LNCaP clone FGC (cell line): ENCODE data around the gene ARHGAP23.

Experiments
- DNase-seq: peaks from one replicate; pipeline ENCODE4 v3.0.0-alpha.2; 2011; ENCODE audit warnings: low read depth
- H3K4me3 ChIP-seq: 2 replicates; pipeline ENCODE4 v1.5.1; 2011; ENCODE audit warnings: mild to moderate bottlenecking, low read depth, low read length, control low read depth
- TF ChIP-seq, protein P1 (sequence below): IDR thresholded peaks from 2 replicates; pipeline ENCODE4 v1.5.1; 2012; ENCODE audit warnings: mild to moderate bottlenecking; ENCODE audit not compliant: control insufficient read depth, insufficient read depth; ENCODE audit errors: extremely low read depth

Gene ARHGAP23, protein sequence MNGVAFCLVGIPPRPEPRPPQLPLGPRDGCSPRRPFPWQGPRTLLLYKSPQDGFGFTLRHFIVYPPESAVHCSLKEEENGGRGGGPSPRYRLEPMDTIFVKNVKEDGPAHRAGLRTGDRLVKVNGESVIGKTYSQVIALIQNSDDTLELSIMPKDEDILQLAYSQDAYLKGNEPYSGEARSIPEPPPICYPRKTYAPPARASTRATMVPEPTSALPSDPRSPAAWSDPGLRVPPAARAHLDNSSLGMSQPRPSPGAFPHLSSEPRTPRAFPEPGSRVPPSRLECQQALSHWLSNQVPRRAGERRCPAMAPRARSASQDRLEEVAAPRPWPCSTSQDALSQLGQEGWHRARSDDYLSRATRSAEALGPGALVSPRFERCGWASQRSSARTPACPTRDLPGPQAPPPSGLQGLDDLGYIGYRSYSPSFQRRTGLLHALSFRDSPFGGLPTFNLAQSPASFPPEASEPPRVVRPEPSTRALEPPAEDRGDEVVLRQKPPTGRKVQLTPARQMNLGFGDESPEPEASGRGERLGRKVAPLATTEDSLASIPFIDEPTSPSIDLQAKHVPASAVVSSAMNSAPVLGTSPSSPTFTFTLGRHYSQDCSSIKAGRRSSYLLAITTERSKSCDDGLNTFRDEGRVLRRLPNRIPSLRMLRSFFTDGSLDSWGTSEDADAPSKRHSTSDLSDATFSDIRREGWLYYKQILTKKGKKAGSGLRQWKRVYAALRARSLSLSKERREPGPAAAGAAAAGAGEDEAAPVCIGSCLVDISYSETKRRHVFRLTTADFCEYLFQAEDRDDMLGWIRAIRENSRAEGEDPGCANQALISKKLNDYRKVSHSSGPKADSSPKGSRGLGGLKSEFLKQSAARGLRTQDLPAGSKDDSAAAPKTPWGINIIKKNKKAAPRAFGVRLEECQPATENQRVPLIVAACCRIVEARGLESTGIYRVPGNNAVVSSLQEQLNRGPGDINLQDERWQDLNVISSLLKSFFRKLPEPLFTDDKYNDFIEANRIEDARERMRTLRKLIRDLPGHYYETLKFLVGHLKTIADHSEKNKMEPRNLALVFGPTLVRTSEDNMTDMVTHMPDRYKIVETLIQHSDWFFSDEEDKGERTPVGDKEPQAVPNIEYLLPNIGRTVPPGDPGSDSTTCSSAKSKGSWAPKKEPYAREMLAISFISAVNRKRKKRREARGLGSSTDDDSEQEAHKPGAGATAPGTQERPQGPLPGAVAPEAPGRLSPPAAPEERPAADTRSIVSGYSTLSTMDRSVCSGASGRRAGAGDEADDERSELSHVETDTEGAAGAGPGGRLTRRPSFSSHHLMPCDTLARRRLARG (N-terminal part only)

DNA sequence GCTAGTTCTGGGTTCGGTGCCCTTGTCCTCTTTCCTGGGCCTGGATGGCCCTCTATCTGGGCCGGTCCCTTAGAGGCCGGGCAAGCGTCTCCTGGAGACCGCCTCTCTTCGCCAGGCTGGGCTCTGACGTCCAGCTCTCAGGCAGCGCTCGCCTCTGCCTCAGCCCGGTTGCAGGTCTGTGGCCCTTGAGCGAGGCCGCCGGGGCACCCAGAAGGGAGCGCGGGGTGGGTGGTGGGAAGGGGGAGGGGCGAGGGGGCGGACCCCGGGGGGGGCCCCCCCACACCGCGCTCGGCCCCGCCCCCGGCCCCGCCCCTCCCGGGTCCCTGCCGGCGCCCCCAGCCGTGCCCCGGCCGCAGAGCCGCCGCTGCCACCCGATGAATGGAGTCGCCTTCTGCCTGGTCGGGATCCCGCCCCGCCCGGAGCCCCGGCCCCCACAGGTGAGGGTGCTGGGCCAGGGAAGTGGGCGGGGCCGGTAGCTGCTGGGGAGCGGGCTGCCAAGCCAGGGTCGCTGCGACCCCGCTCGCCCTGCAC lies at the start of gene ARHGAP23:
Gene ARHGAP23 (plus strand): TSS at position 353 of the 531 bp plus-strand sequence. CDS start 22 bp downstream, at position 375.
- TF ChIP-seq, protein P1, sequence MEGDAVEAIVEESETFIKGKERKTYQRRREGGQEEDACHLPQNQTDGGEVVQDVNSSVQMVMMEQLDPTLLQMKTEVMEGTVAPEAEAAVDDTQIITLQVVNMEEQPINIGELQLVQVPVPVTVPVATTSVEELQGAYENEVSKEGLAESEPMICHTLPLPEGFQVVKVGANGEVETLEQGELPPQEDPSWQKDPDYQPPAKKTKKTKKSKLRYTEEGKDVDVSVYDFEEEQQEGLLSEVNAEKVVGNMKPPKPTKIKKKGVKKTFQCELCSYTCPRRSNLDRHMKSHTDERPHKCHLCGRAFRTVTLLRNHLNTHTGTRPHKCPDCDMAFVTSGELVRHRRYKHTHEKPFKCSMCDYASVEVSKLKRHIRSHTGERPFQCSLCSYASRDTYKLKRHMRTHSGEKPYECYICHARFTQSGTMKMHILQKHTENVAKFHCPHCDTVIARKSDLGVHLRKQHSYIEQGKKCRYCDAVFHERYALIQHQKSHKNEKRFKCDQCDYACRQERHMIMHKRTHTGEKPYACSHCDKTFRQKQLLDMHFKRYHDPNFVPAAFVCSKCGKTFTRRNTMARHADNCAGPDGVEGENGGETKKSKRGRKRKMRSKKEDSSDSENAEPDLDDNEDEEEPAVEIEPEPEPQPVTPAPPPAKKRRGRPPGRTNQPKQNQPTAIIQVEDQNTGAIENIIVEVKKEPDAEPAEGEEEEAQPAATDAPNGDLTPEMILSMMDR = no peak
- no peak for DNase-seq
- no peak within 1 kb of the TSS for H3K4me3 ChIP-seq

DNA sequence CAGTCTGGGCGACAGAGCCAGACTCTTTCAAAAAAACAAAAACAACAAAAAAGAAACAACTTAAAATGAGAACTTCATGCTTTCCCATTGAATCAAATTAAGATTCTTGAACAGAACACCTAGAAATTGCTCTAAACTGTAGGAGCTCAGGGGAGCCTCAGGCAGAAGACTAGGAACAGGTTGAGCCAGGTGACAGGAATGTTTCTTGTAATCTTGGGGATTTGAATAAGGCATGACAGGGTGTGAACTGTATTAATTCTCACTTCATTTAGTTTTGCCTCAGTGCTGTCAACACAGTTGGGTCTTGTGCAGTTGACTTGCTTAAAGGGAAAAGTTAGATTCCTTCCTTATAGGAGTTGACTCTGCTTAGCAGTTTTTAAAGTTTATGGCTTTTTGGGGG lies 48.8 kb upstream of the ARHGAP23 start:
- H3K4me3 ChIP-seq = no peak overlapping the region
- no peak for DNase-seq
- TF ChIP-seq, protein P1 = no peak

DNA sequence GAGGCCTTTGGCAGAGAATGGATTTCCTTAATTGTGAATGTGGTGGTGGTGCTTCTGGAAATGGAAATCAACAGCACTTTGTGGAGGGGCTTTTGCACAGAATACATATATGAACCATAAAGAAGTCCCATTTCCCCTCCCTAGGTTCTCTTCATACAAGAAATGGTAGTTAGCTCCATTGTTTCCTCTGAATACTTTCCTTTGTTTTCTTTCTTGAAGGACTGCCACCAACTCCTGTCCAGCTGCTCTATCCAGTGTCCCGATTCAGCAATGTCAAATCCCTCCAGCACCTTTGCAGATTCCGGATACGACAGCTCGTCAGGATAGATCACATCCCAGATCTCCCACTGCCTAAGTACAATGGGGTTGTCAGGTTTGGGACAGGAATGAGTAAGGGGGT lies 33.2 kb upstream of the ARHGAP23 start:
- TF ChIP-seq, protein P1 = no peak
- H3K4me3 ChIP-seq = no peak overlapping the region
- no peak for DNase-seq

DNA sequence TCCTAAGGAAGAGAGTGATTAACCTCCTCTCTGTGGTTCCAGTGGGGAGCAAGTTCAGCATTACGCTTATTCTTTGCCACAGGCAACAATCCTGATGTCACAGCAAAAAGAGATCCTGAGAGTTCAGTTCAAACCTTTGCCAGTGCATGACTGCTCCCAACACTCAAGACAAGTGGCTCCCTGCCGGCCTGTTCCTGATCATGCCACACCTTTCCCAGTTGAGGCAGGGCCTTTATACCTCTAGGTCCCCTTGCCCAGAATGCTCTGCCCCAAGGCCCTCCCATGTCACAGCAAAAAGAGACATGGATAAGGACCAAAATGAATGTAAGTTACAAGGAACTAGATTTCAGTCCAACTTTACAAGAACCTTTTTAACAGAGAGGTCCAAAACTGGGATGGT lies 31.0 kb upstream of the ARHGAP23 start:
- TF ChIP-seq, protein P1 = no peak
- H3K4me3 ChIP-seq = no peak overlapping the region
- DNase-seq = no peak

DNA sequence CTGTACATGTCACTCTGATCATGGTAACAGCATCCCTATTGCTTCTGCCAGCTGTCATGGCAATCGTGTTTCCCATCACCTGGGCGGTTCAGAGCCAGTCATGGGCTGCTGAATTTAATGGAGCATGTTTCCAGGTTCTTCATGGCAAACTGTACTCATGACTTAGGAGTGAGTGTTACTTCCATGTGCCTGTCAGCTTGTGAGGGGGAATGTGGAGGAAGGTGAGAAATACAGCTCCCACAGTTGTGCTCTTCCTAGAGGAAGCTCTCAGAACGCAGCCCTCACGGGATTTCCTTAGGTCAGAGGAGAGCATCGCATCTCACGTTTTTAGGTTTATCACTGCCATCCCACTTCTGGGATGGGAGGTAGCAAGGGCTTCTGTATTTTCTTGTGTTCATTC lies 28.0 kb upstream of the ARHGAP23 start:
- TF ChIP-seq, protein P1 = no peak
- DNase-seq = no peak
- no peak overlapping the region for H3K4me3 ChIP-seq

DNA sequence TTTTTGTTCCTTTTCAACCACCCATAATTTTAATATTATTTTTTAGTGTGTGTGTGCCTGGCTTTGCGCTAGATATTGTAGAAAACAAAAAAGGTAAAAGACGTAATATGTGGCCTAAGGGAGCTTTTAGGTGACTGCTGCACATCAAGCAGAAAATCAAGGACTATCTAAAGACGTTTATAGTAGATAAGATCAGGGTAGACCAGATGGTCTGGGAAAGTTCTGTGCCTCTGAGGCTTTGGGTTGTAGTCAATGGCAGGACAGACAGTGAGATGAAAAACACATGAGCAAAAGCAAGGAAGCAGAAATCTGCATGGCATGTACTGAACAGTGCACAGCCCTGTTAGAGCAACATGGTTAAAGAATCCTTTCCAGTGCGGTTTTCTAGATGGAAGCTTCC lies 26.8 kb upstream of the ARHGAP23 start:
- H3K4me3 ChIP-seq = no peak overlapping the region
- no peak for DNase-seq
- TF ChIP-seq, protein P1 = no peak
